H9 (cell line): ENCODE data around the gene PLEKHM1. TPM values are rescaled to one million over a fixed set of nuclear protein-coding genes. Genes with fewer than 3 reads are reported as not detected.

Experiments used
- DNase-seq: peaks from one replicate; pipeline ENCODE4 v3.0.0-alpha.2; 2017
- H2AFZ ChIP-seq: one replicate; pipeline ENCODE4 v1.6.1; 2013; ENCODE audit warnings: mild to moderate bottlenecking, low read length, control low read depth, moderate library complexity
- H2AK5ac ChIP-seq: 2 replicates; pipeline ENCODE4 v1.6.1; 2013; ENCODE audit warnings: low read length, control low read depth, mixed read lengths; ENCODE audit not compliant: insufficient read length
- H2BK120ac ChIP-seq: one replicate; pipeline ENCODE4 v1.6.1; 2013; ENCODE audit warnings: low read depth, mild to moderate bottlenecking, low read length, control low read depth, inconsistent platforms; ENCODE audit not compliant: poor library complexity, severe bottlenecking
- H2BK12ac ChIP-seq: 2 replicates; pipeline ENCODE4 v1.6.1; 2013; ENCODE audit warnings: low read length, control low read depth, mixed read lengths, low read depth; ENCODE audit not compliant: insufficient read length
- H2BK15ac ChIP-seq: 2 replicates; pipeline ENCODE4 v1.6.1; 2013; ENCODE audit warnings: low read depth, low read length, control low read depth
- H2BK20ac ChIP-seq: one replicate; pipeline ENCODE4 v1.6.1; 2013; ENCODE audit warnings: low read depth, mild to moderate bottlenecking, low read length, control low read depth, inconsistent platforms; ENCODE audit not compliant: poor library complexity, severe bottlenecking
- H2BK5ac ChIP-seq: 2 replicates; pipeline ENCODE4 v1.6.1; 2013; ENCODE audit warnings: low read length, control low read depth, mixed read lengths; ENCODE audit not compliant: insufficient read length
- H3K14ac ChIP-seq: 2 replicates; pipeline ENCODE4 v1.6.1; 2013; ENCODE audit warnings: low read length, control low read depth; ENCODE audit not compliant: insufficient read depth
- H3K18ac ChIP-seq: 2 replicates; pipeline ENCODE4 v1.6.1; 2013; ENCODE audit warnings: low read depth, mild to moderate bottlenecking, mixed read lengths, low read length, control low read depth; ENCODE audit not compliant: insufficient read length
- H3K23ac ChIP-seq: 2 replicates; pipeline ENCODE4 v1.6.1; 2013; ENCODE audit warnings: low read length, control low read depth, mixed read lengths, low read depth; ENCODE audit not compliant: insufficient read length
- H3K23me2 ChIP-seq: 2 replicates; pipeline ENCODE4 v1.6.1; 2013; ENCODE audit warnings: low read depth, mild to moderate bottlenecking, mixed read lengths, low read length, control low read depth; ENCODE audit not compliant: insufficient read length, poor library complexity, severe bottlenecking
- H3K27ac ChIP-seq: 2 replicates; pipeline ENCODE4 v1.5.1; 2013; ENCODE audit warnings: low read length, control low read depth, mixed read lengths, low read depth; ENCODE audit not compliant: insufficient read length
- H3K27me3 ChIP-seq: 2 replicates; pipeline ENCODE4 v1.6.1; 2013; ENCODE audit warnings: low read length, control low read depth, inconsistent platforms; ENCODE audit not compliant: insufficient read depth
- H3K4ac ChIP-seq: 2 replicates; pipeline ENCODE4 v1.6.1; 2013; ENCODE audit warnings: low read depth, mild to moderate bottlenecking, control low read depth, inconsistent platforms, low read length, moderate library complexity
- H3K4me1 ChIP-seq: 2 replicates; pipeline ENCODE4 v1.6.1; 2013; ENCODE audit warnings: low read length, control low read depth, inconsistent platforms; ENCODE audit not compliant: insufficient read depth
- H3K4me2 ChIP-seq: 2 replicates; pipeline ENCODE4 v1.6.1; 2013; ENCODE audit warnings: low read length, control low read depth, mixed read lengths; ENCODE audit not compliant: insufficient read length, insufficient read depth
- H3K56ac ChIP-seq: 2 replicates; pipeline ENCODE4 v1.6.1; 2013; ENCODE audit warnings: low read depth, mild to moderate bottlenecking, mixed read lengths, low read length, control low read depth; ENCODE audit not compliant: insufficient read length
- H3K79me1 ChIP-seq: 2 replicates; pipeline ENCODE4 v1.6.1; 2013; ENCODE audit warnings: low read depth, mild to moderate bottlenecking, moderate library complexity, low read length, control low read depth, inconsistent platforms; ENCODE audit not compliant: insufficient read depth, poor library complexity, severe bottlenecking
- H3K79me2 ChIP-seq: 2 replicates; pipeline ENCODE4 v1.6.1; 2013; ENCODE audit warnings: low read length, control low read depth, inconsistent platforms; ENCODE audit not compliant: insufficient read depth
- H3K9ac ChIP-seq: 2 replicates; pipeline ENCODE4 v1.6.1; 2013; ENCODE audit warnings: low read length, control low read depth, mixed read lengths; ENCODE audit not compliant: insufficient read length; ENCODE audit errors: extremely low read depth
- H3K9me3 ChIP-seq: one replicate; pipeline ENCODE4 v1.6.1; 2013; ENCODE audit warnings: low read depth, low read length, inconsistent platforms; ENCODE audit not compliant: control insufficient read depth
- H3T11ph ChIP-seq: one replicate; pipeline ENCODE4 v1.6.1; 2013; ENCODE audit warnings: mild to moderate bottlenecking, low read length, control low read depth, inconsistent platforms
- H4K20me1 ChIP-seq: one replicate; pipeline ENCODE4 v1.6.1; 2013; ENCODE audit not compliant: control insufficient read depth, insufficient read length, insufficient read depth
- H4K5ac ChIP-seq: 2 replicates; pipeline ENCODE4 v1.6.1; 2013; ENCODE audit warnings: low read depth, mild to moderate bottlenecking, mixed read lengths, low read length, control low read depth; ENCODE audit not compliant: insufficient read length
- H4K8ac ChIP-seq: replicated peaks from 2 replicates; pipeline ENCODE4 v1.6.1; 2013; ENCODE audit warnings: low read length, control low read depth, mixed read lengths, low read depth; ENCODE audit not compliant: insufficient read length
- H4K91ac ChIP-seq: 2 replicates; pipeline ENCODE4 v1.6.1; 2013; ENCODE audit warnings: low read depth, mild to moderate bottlenecking, moderate library complexity, mixed read lengths, low read length, control low read depth; ENCODE audit not compliant: insufficient read length
- H3K27ac Mint-ChIP-seq, 3 experiments: 2 replicates in 2 of 3; 3 replicates in 1 of 3; pipeline ENCODE4 v1.8.0; 2020 to 2021; ENCODE audit warnings: mixed read lengths in 3 of 3, mild to moderate bottlenecking in 1 of 3, moderate library complexity in 1 of 3
- H3K27me3 Mint-ChIP-seq: 2 replicates; pipeline ENCODE4 v1.8.0; 2021; ENCODE audit warnings: low read depth, mild to moderate bottlenecking, moderate library complexity, mixed read lengths
- H3K36me3 Mint-ChIP-seq, 3 experiments: 2 replicates in 2 of 3; 3 replicates in 1 of 3; pipeline ENCODE4 v1.8.0; 2020 to 2021; ENCODE audit warnings: low read depth in 3 of 3, mixed read lengths in 3 of 3; ENCODE audit not compliant: insufficient read depth in 1 of 3
- H3K4me1 Mint-ChIP-seq, 2 experiments: 2 replicates each; pipeline ENCODE4 v1.8.0; 2020; ENCODE audit warnings: mixed read lengths in 2 of 2
- H3K4me3 Mint-ChIP-seq, 2 experiments: 2 replicates in 1 of 2; 3 replicates in 1 of 2; pipeline ENCODE4 v1.8.0; 2020 to 2021; ENCODE audit warnings: mild to moderate bottlenecking in 2 of 2, mixed read lengths in 2 of 2, moderate library complexity in 1 of 2
- H3K9me3 Mint-ChIP-seq, 2 experiments: 2 replicates in 1 of 2; 3 replicates in 1 of 2; pipeline ENCODE4 v1.8.0; 2020; ENCODE audit warnings: mild to moderate bottlenecking in 2 of 2, mixed read lengths in 2 of 2, moderate library complexity in 1 of 2
- CTCF ChIP-seq: fragments of 200-600 bp; sonication (generic); conservative IDR thresholded peaks from 3 replicates; pipeline ENCODE4 v1.8.0; 2021; ENCODE audit warnings: antibody characterized with exemption, mild to moderate bottlenecking
- WGBS: extraction: QIAGEN DNeasy Blood & Tissue Kit; methylation state at CpG from one replicate; pipeline ENCODE4 v1.1.7; 2013; ENCODE audit warnings: missing lambda C conversion rate, low lambda C conversion rate, mixed read lengths; ENCODE audit not compliant: insufficient read length; ENCODE audit errors: extremely low coverage; 5-methylcytosine and 5-hydroxymethylcytosine counted together
- total RNA-seq: library from RNA; stranded (reverse); gene quantifications from 2 replicates; pipeline ENCODE4 v1.2.1, GENCODE V29; 2021

Gene PLEKHM1
- total RNA-seq, 1 experiment from 2014 or later, result 20.7 TPM

- H3K4ac ChIP-seq, result no peak overlapping the region
- no peak overlapping the region for H4K8ac ChIP-seq
- H3K79me1 ChIP-seq, result no peaks in the 10 kb centered on the region
- H2AFZ ChIP-seq, result no peak overlapping the region
- Mint-ChIP-seq H3K9me3 (no peaks in the 10 kb centered on the region), H3K4me3 (no peak overlapping the region), H3K36me3 (peaks cover 0 to 7% (median 7%) of the 10 kb centered on the region in 3 experiments; a peak in 4 of 7 replicates), H3K27ac (no peak overlapping the region), H3K27me3 (peaks cover 16% of the 10 kb centered on the region), H3K4me1 (peaks cover 13 to 19% of the 10 kb centered on the region in 2 experiments)
- no CpG with 5 or more reads among the region's 6 CpGs for WGBS
- no peak overlapping the region for H4K5ac ChIP-seq
- TF ChIP-seq CTCF, result no peak
- no peaks in the 10 kb centered on the region for H3K27me3 ChIP-seq
- H3K9ac ChIP-seq, result no peak overlapping the region
- no peaks in the 10 kb centered on the region for H3K9me3 ChIP-seq
- no peak overlapping the region for H2BK5ac ChIP-seq
- H3K4me1 ChIP-seq, result peaks cover 2% of the 10 kb centered on the region; the same call in 1 of the 2 replicates
- H2BK120ac ChIP-seq, result no peak overlapping the region
- H2AK5ac ChIP-seq, result no peak overlapping the region
- no peak overlapping the region for H2BK12ac ChIP-seq
- H3K27ac ChIP-seq, result no peak overlapping the region
- no peak overlapping the region for H3K4me2 ChIP-seq
- H4K20me1 ChIP-seq, result no peaks in the 10 kb centered on the region
- no peak overlapping the region for H3K18ac ChIP-seq
- DNase-seq, result peak; percentile 25
- no peak overlapping the region for H3T11ph ChIP-seq
- no peak overlapping the region for H2BK20ac ChIP-seq
- no peak overlapping the region for H2BK15ac ChIP-seq
- no peak overlapping the region for H3K23ac ChIP-seq
- H3K56ac ChIP-seq, result no peak overlapping the region
- H4K91ac ChIP-seq, result no peak overlapping the region
- H3K14ac ChIP-seq, result no peak overlapping the region
- H3K79me2 ChIP-seq, result no peaks in the 10 kb centered on the region
- H3K23me2 ChIP-seq, result no peaks in the 10 kb centered on the region
Observed at GRCh38 chr17:45394091-45394490, 96.4 kb downstream of the PLEKHM1 start.
